K562 (cell line): ENCODE results near the gene CST7. TPM values are rescaled to one million over a fixed set of nuclear protein-coding genes. Genes with fewer than 3 reads are reported as not detected.

Source experiments
- ATAC-seq: fragments of 200-7000 bp; cut with Tn5 transposase; 3 replicates; pipeline ENCODE4 v1.9.1; 2020; ENCODE audit warnings: moderate library complexity
- BruUV-seq: library from RNA; stranded (reverse); fragments of 400-500 nt; replicated peaks from 2 replicates; lab custom pipeline; 2021; lab: Mats Ljungman, UMichigan
- CTCF ChIA-PET: fragments of 300-600 bp; formaldehyde crosslinking; extraction: SDS; loops from one replicate; lab custom pipeline; 2021; ENCODE audit warnings: low intra/inter-chr PET ratio; lab: Yijun Ruan, JAX
- POLR2A ChIA-PET: fragments of 300-600, 350-650 bp; sonication (Branson Sonifier 250); formaldehyde crosslinking; extraction: SDS; loops from one replicate; lab custom pipeline; 2021; ENCODE audit warnings: antibody characterized with exemption, inconsistent platforms; lab: Yijun Ruan, JAX
- DNase-seq, 4 experiments: peaks; one replicate each; pipeline versions ENCODE4 v3.0.0 to v3.0.0-alpha.2; 2011 to 2018; ENCODE audit warnings: low spot score in 3 of 4, mixed read lengths in 3 of 4; ENCODE audit errors: extremely low read depth in 1 of 4
- FAIRE-seq: peaks from 2 replicates; lab custom pipeline; 2011; peaks lifted over from hg19 to GRCh38; lab: Jason Lieb, UNC
- H2AFZ ChIP-seq: 2 replicates; pipeline ENCODE4 v1.6.0; 2011; ENCODE audit warnings: low read depth, low read length, control low read depth, inconsistent platforms
- H3K27ac ChIP-seq: fragments of 200-600 bp; 3 replicates; pipeline ENCODE4 v1.8.0; 2011; ENCODE audit warnings: low read depth, mild to moderate bottlenecking, control low read depth, inconsistent platforms, low read length, moderate library complexity, mixed read lengths; ENCODE audit errors: extremely low read depth
- H3K27me3 ChIP-seq, 2 experiments: fragments of 300-600 bp in 1 of 2; 2 replicates in 1 of 2; 3 replicates in 1 of 2; pipeline versions ENCODE4 v1.6.0 to v1.8.0; 2011; ENCODE audit warnings: inconsistent platforms in 2 of 2, low read length in 2 of 2, mild to moderate bottlenecking in 1 of 2, mixed read lengths in 1 of 2, moderate library complexity in 1 of 2; ENCODE audit not compliant: control insufficient read depth in 2 of 2, insufficient read depth in 2 of 2
- H3K36me3 ChIP-seq: fragments of 300-600 bp; 3 replicates; pipeline ENCODE4 v1.8.0; 2011; ENCODE audit warnings: mild to moderate bottlenecking, low read length, inconsistent platforms; ENCODE audit not compliant: control insufficient read depth, insufficient read depth
- H3K4me1 ChIP-seq, 2 experiments: fragments of 200-600 bp in 1 of 2; replicated peaks in 1 of 2; 2 replicates in 1 of 2; 3 replicates in 1 of 2; pipeline versions ENCODE4 v1.5.1 to v1.8.0; 2011; ENCODE audit warnings: inconsistent platforms in 2 of 2, low read length in 2 of 2, mild to moderate bottlenecking in 1 of 2, mixed read lengths in 1 of 2, moderate library complexity in 1 of 2; ENCODE audit not compliant: control insufficient read depth in 2 of 2, insufficient read depth in 2 of 2
- H3K4me2 ChIP-seq: 2 replicates; pipeline ENCODE4 v1.6.1; 2011; ENCODE audit warnings: low read length, control low read depth, inconsistent platforms, mixed read lengths; ENCODE audit not compliant: insufficient read depth
- H3K4me3 ChIP-seq: fragments of 200-600 bp; sonication (generic), shearing (Covaris generic); 2 replicates; pipeline ENCODE4 v1.5.1; 2016; ENCODE audit warnings: control low read depth, inconsistent platforms
- H3K79me2 ChIP-seq: fragments of 200-600 bp; 3 replicates; pipeline ENCODE4 v1.8.0; 2011; ENCODE audit warnings: low read length, inconsistent platforms; ENCODE audit not compliant: control insufficient read depth, insufficient read depth
- H3K9ac ChIP-seq, 2 experiments: 2 replicates each; pipeline versions ENCODE4 v1.6.0 to v1.6.1; 2011; ENCODE audit warnings: low read depth in 2 of 2, low read length in 2 of 2, control low read depth in 1 of 2, inconsistent platforms in 1 of 2, mild to moderate bottlenecking in 1 of 2, mixed read lengths in 1 of 2; ENCODE audit not compliant: insufficient read depth in 1 of 2
- H3K9me1 ChIP-seq: one replicate; pipeline ENCODE4 v1.6.0; 2011; ENCODE audit warnings: inconsistent platforms, mild to moderate bottlenecking, low read length, moderate library complexity; ENCODE audit not compliant: control insufficient read depth, insufficient read depth
- H3K9me3 ChIP-seq: replicated peaks from 2 replicates; pipeline ENCODE4 v1.5.1; 2011; ENCODE audit warnings: low read depth, low read length, inconsistent platforms; ENCODE audit not compliant: control insufficient read depth, insufficient read depth
- H4K20me1 ChIP-seq: replicated peaks from 2 replicates; pipeline ENCODE4 v1.6.1; 2011; ENCODE audit warnings: low read length, inconsistent platforms, mixed read lengths; ENCODE audit not compliant: control insufficient read depth, insufficient read depth
- EP300 ChIP-seq: IDR thresholded peaks from 2 replicates; pipeline ENCODE4 v1.6.1; 2012; ENCODE audit warnings: low read length, improper control_type of control experiment
- HDAC1 ChIP-seq, 2 experiments: fragments of 450-650 bp; IDR thresholded peaks; 2 replicates each; pipeline ENCODE4 v1.6.1; 2016 to 2017; ENCODE audit warnings: inconsistent platforms in 1 of 2, mild to moderate bottlenecking in 1 of 2, moderate library complexity in 1 of 2
- HMGN3 ChIP-seq: IDR thresholded peaks from 2 replicates; pipeline ENCODE4 v1.6.1; 2011; ENCODE audit warnings: borderline replicate concordance, low read depth, mild to moderate bottlenecking, mixed read lengths, low read length; ENCODE audit not compliant: insufficient read length; ENCODE audit errors: extremely low read depth
- HOXB6 ChIP-seq: fragments of 250-450 bp; sonication (Bioruptor Pico); IDR thresholded peaks from 2 replicates; pipeline ENCODE4 v1.5.1; 2022; ENCODE audit warnings: mild to moderate bottlenecking, borderline replicate concordance
- SIRT6 ChIP-seq: IDR thresholded peaks from one replicate; pipeline ENCODE4 v1.6.1; 2012; ENCODE audit warnings: low read depth, mild to moderate bottlenecking, control low read depth, inconsistent platforms, low read length, moderate library complexity
- TCF3 ChIP-seq: sonication (generic); formaldehyde crosslinking; IDR thresholded peaks from 2 replicates; pipeline ENCODE4 v1.4.0; 2020; ENCODE audit warnings: mild to moderate bottlenecking, missing genetic modification reagents
- U2AF2 ChIP-seq: fragments of 200-400 bp; formaldehyde crosslinking; optimal IDR thresholded peaks from 2 replicates; pipeline ENCODE3; 2017; ENCODE audit warnings: low read depth, mild to moderate bottlenecking, low read length
- YBX1 ChIP-seq: fragments of 450-650 bp; IDR thresholded peaks from 2 replicates; pipeline ENCODE4 v1.7.1; 2016; ENCODE audit warnings: mild to moderate bottlenecking
- ZBTB7A ChIP-seq: IDR thresholded peaks from 2 replicates; pipeline ENCODE4 v1.6.1; 2011; ENCODE audit warnings: low read depth, mild to moderate bottlenecking, low read length, moderate library complexity, borderline replicate concordance; ENCODE audit not compliant: control insufficient read depth
- ZNF436 ChIP-seq: fragments of 250-450, 450-650 bp; sonication (Bioruptor Pico); formaldehyde crosslinking; IDR thresholded peaks from 2 replicates; pipeline ENCODE4 v1.7.0; 2020; ENCODE audit warnings: mild to moderate bottlenecking
- WGBS: fragments of 100-300 bp; shearing (Covaris generic); methylation state at CpG from one replicate; pipeline ENCODE4 v1.1.6; 2016; ENCODE audit warnings: low coverage, mixed read lengths; ENCODE audit not compliant: insufficient coverage; ENCODE audit errors: missing lambda C conversion rate; 5-methylcytosine and 5-hydroxymethylcytosine counted together
- in situ Hi-C: fragments of 300-500 bp; cut with MboI; formaldehyde crosslinking; loops from 4 replicates; pipeline ENCODE4 v1.15.0; 2018; ENCODE audit warnings: inconsistent platforms, mixed read lengths
- intact Hi-C: fragments of 100-400 bp; cut with micrococcal nuclease; formaldehyde crosslinking; loops from 2 replicates; pipeline ENCODE4 v1.14.2; 2022
- polyA plus RNA-seq, 8 experiments: library from polyadenylated mRNA; depleted of rRNA in 4 of 8; stranded (reverse) in 5 of 8; unstranded in 3 of 8; fragments of >200 nt; fragmentation: Nextera tagmentation in 2 of 8; fragmentation: Illumina TruSeq in 1 of 8; extraction: Ambion mirVana in 2 of 8; extraction: Trizol in 1 of 8; gene quantifications; 2 replicates each; pipeline versions ENCODE4 v1.2.1 to v1.2.3, GENCODE V29; 2011 to 2014; ENCODE audit warnings: inconsistent platforms in 1 of 8, missing spikeins in 1 of 8
- total RNA-seq, 7 experiments: library from RNA; depleted of rRNA in 6 of 7; stranded (reverse); fragments of >200 nt in 6 of 7; fragmentation: Illumina TruSeq in 2 of 7; extraction: Trizol in 2 of 7; gene quantifications; 2 replicates each; pipeline versions ENCODE4 v1.2.1 to v1.2.3, GENCODE V29; 2011 to 2021; ENCODE audit warnings: low replicate concordance in 1 of 7
- TF ChIP-seq, protein P1 (sequence below): fragments of 450-650 bp; formaldehyde crosslinking; IDR thresholded peaks from 2 replicates; pipeline ENCODE4 v1.4.0; 2020; ENCODE audit warnings: mild to moderate bottlenecking, moderate library complexity
- TF ChIP-seq, protein P2 (sequence below): sonication (generic); formaldehyde crosslinking; IDR thresholded peaks from 2 replicates; pipeline ENCODE4 v1.8.0; 2023; ENCODE audit warnings: missing genetic modification reagents, mild to moderate bottlenecking, borderline replicate concordance

The CST7 gene
- total and polyA plus RNA-seq, 9 of the 15 experiments (the other 6 are each of a cell fraction or from before 2014, with no cell fraction given), result not detected

DNA sequence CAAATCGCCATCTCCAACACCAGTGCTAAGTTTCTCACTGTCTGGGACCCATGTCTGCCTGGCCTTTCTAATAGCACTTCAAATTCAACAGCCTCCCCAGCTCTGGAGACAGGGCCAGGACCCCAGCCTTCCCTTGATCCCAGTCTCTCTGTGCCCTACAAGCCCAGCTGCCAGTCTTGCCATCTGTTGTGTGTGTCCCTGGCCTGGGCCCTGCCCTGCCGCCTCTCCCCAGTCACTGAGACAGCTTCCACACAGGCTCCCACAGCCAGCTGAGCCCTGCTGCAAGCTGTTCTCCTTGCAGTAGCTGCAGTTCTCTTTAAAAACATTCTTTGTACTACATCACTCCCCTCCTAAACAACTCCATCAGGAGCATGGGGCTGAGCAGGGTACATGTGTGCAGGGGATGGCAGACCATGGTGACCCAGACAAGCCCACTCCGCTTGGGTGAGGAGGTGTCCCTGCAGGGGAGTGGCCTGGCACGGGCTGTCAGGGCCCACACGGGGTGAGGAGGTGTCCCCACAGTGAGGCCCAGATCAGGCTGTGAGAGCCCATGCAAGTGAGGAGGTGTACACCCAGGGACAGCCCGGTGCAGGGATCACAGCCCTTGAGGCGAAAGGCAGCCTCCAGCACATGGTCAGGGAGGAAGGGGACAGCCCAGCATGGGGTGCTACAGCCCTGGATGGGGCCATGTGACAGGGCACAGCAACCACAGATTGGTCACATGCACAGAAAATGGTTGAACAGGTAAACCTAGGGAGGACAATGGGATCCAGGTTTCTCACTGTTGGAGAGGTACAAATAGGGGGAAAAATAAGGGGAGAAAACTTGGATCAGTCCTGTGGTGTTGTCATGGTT is 16.2 kb downstream of the CST7 start:
- Histone ChIP-seq H3K27ac (no peak overlapping the region), H3K4me3 (no peak overlapping the region), H3K9me3 (no peaks in the 10 kb centered on the region), H3K4me2 (no peak overlapping the region), H3K4me1 (no peaks in the 10 kb centered on the region), H3K36me3 (peaks cover 34% of the 10 kb centered on the region; the same call in 2 of the 3 replicates), H4K20me1 (no peaks in the 10 kb centered on the region), H3K9ac (no peak overlapping the region), H2AFZ (no peak overlapping the region), H3K9me1 (no peaks in the 10 kb centered on the region), H3K79me2 (no peaks in the 10 kb centered on the region), H3K27me3 (no peaks in the 10 kb centered on the region)
- ChIA-PET CTCF (no interaction called here), POLR2A (no interaction called here)
- FAIRE-seq, result no peak
- ATAC-seq, result no peak
- intact Hi-C loops, result no loop called here
- WGBS, result 71% methylated on average over 7 of the region's 7 CpGs
- BruUV-seq, result no TSS peak
- in situ Hi-C loops, result no loop called here
- DNase-seq, result no peak
- TF ChIP-seq YBX1 (no peak), HOXB6 (no peak), ZBTB7A (no peak), SIRT6 (no peak), ZNF436 (no peak), EP300 (no peak), U2AF2 (no peak), TCF3 (no peak), HMGN3 (no peak), HDAC1 (IDR thresholded peaks at IDR 0.05) (no peak)
- TF ChIP-seq, protein P1, sequence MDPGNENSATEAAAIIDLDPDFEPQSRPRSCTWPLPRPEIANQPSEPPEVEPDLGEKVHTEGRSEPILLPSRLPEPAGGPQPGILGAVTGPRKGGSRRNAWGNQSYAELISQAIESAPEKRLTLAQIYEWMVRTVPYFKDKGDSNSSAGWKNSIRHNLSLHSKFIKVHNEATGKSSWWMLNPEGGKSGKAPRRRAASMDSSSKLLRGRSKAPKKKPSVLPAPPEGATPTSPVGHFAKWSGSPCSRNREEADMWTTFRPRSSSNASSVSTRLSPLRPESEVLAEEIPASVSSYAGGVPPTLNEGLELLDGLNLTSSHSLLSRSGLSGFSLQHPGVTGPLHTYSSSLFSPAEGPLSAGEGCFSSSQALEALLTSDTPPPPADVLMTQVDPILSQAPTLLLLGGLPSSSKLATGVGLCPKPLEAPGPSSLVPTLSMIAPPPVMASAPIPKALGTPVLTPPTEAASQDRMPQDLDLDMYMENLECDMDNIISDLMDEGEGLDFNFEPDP (CRISPR knock-in tag), result no peak
- TF ChIP-seq, protein P2, sequence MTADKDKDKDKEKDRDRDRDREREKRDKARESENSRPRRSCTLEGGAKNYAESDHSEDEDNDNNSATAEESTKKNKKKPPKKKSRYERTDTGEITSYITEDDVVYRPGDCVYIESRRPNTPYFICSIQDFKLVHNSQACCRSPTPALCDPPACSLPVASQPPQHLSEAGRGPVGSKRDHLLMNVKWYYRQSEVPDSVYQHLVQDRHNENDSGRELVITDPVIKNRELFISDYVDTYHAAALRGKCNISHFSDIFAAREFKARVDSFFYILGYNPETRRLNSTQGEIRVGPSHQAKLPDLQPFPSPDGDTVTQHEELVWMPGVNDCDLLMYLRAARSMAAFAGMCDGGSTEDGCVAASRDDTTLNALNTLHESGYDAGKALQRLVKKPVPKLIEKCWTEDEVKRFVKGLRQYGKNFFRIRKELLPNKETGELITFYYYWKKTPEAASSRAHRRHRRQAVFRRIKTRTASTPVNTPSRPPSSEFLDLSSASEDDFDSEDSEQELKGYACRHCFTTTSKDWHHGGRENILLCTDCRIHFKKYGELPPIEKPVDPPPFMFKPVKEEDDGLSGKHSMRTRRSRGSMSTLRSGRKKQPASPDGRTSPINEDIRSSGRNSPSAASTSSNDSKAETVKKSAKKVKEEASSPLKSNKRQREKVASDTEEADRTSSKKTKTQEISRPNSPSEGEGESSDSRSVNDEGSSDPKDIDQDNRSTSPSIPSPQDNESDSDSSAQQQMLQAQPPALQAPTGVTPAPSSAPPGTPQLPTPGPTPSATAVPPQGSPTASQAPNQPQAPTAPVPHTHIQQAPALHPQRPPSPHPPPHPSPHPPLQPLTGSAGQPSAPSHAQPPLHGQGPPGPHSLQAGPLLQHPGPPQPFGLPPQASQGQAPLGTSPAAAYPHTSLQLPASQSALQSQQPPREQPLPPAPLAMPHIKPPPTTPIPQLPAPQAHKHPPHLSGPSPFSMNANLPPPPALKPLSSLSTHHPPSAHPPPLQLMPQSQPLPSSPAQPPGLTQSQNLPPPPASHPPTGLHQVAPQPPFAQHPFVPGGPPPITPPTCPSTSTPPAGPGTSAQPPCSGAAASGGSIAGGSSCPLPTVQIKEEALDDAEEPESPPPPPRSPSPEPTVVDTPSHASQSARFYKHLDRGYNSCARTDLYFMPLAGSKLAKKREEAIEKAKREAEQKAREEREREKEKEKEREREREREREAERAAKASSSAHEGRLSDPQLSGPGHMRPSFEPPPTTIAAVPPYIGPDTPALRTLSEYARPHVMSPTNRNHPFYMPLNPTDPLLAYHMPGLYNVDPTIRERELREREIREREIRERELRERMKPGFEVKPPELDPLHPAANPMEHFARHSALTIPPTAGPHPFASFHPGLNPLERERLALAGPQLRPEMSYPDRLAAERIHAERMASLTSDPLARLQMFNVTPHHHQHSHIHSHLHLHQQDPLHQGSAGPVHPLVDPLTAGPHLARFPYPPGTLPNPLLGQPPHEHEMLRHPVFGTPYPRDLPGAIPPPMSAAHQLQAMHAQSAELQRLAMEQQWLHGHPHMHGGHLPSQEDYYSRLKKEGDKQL (CRISPR knock-in tag), result no peak
